T1000 (cell line): ENCODE data around the gene BET1.
A peak's percentile ranks its signal among the peaks of the same experiment; 100 is the strongest.

ENCODE experiments used
- DNase-seq: peaks from one replicate; lab custom pipeline; 2025; ENCODE audit warnings: mixed read lengths; lab: John Stamatoyannopoulos, UW

The BET1 gene

DNA sequence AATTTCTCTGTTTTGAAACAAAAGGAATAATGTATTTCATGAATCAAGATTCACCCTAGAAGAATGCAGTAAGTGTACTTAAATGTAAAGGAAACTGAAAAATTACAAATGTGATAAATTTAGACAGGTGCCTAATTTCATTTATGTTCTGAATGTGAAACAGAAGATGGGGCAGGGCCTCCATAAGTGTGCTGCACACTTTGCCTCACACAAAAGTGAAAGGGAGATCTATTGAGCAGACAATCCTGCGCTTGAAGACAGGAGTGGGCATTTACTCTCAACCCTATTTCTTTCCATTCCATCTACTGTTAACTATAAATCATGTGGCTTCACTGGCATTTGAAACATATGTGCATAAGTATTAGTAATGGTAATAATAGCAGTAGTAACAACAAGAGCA is 46.4 kb downstream of the BET1 start:
- DNase-seq: no peak

- DNase-seq: no peak
Observed at GRCh38 chr7:93955304-93955703, 48.9 kb downstream of the BET1 start.

- peak; percentile 1 for DNase-seq
Observed at GRCh38 chr7:93949423-93949822, 54.7 kb downstream of the BET1 start.

DNA sequence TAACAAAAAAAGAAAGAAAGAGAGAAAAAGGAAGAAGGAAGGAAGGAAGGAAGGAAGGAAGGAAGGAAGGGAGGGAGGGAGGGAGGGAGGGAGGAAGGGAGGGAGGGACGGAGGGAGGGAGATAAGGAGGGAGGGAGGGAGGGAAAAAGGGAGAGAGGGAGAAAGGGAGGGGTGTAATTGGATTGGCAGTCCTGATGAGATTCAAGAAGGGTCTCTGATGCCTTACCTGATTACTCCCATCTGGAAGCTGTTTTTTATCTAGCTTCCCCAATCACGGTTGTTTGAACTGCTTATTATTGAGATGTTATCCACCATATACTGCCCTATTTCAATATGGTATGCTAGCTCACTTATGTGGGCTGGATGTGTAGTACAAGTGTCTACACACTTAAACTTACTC is 55.3 kb downstream of the BET1 start:
- no peak for DNase-seq

- no peak for DNase-seq
Observed at GRCh38 chr7:93948106-93948505, 56.0 kb downstream of the BET1 start.

DNA sequence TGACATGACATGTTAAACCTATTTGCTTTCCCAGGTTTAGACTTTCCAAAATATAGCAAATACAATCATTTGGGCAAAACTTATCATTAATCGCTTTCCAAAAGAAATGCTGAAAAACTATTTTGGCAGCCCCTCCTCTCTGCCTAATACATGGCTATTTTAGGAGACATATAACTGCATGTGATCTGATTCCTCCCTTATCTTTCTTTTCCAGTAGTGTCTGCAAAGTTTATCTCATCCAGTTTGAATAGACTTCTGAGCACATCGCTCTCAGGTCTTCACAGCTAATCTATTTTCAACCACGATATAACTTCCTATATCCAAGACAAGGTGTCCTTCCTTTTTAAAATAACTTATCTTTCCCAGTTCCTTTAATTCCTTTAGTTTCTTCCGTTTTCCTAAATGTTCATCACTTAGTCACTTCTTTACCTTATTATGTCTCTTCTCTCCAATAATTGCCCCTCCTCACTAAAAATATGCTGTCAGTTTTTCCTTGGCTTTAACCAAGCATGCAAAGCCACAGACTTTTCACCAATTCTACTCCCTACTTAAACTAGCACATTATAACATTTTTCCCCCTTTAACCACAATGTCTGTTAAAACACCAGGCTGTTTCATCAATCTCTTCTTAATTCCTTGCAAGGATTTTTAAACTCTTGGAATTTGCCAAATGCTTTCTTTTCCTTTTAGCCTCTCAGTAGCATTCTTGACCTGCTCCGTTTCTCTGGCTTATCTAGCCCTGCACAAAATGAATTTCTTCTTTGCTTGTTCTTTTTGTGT is 58.2 kb downstream of the BET1 start:
- DNase-seq: no peak

DNA sequence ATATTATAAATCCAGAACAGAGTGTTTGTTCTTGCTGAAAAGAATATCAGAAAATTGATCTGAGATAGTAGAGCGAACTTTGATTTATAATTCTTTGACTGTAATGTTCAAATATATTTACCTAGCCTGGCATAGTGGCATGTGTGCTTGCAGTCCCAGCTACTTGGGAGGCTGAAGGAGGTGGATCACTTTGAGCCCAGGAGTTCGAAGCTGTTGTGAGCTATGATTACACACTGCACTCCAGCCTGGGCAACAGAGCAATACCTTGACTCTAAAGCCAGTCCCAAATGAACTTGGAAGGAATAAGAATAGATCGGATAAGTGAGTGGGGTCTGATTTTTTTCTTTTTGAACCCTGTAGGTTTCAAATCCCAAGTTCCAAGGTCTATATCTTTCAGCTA is 59.1 kb downstream of the BET1 start:
- no peak for DNase-seq

DNA sequence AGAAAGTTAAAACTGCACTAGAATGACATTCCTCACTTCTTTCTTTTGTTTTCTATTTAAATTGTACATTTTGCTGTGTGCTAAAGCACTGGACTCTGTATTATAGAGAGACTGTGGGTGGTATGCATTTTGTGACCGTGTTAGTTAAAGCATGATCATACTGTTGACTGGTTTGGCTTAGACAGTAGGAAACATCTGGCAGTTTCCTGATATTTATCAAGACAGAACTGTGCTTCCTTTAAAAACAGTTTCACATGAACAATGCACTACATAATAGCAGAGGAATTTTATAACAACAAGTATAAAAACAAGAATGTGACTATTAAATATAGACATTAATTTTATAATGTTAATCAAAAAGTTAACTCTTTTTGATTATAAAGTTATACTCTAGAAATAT is 59.5 kb downstream of the BET1 start:
- DNase-seq: no peak

GRCh38 chr7:93943816-93944540 is 60.2 kb downstream of the BET1 start:
- DNase-seq: no peak
